ENCODE results near the gene IL17B.

GRCh38 chr5:149381986-149382338, 2.9 kb upstream of the IL17B start:
- no peak for TF ChIP-seq GATA3 (IDR thresholded peaks at IDR 0.05; ENCODE audit: low read depth, low read length)
- TF ChIP-seq GATA2 (IDR thresholded peaks at IDR 0.05; ENCODE audit: low read depth, low read length), result no peak
